Measurements from ENCODE around the gene DMBX1. TPM values are rescaled to one million over a fixed set of nuclear protein-coding genes. Genes with fewer than 3 reads are reported as not detected.

The DMBX1 gene
- total and polyA plus RNA-seq, 9 of the 15 experiments (the other 6 are each of a cell fraction or from before 2014, with no cell fraction given): 0.25 to 4.3 (median 1.0) TPM

GRCh38 chr1:46506470-46507219, 17.0 kb downstream of the DMBX1 start (continued):
- TF ChIP-seq, protein P1, sequence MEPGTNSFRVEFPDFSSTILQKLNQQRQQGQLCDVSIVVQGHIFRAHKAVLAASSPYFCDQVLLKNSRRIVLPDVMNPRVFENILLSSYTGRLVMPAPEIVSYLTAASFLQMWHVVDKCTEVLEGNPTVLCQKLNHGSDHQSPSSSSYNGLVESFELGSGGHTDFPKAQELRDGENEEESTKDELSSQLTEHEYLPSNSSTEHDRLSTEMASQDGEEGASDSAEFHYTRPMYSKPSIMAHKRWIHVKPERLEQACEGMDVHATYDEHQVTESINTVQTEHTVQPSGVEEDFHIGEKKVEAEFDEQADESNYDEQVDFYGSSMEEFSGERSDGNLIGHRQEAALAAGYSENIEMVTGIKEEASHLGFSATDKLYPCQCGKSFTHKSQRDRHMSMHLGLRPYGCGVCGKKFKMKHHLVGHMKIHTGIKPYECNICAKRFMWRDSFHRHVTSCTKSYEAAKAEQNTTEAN (CRISPR knock-in tag; IDR thresholded peaks at IDR 0.05): no peak
- TF ChIP-seq LEF1 (IDR thresholded peaks at IDR 0.05) (0 out of 2 replicates have a peak, but pooled peaks have one; percentile 27), ZNF592 (IDR thresholded peaks at IDR 0.05) (0 out of 2 replicates have a peak, but pooled peaks have one; percentile 39), ZNF274 (IDR thresholded peaks at IDR 0.05; ENCODE audit: borderline replicate concordance, low read depth, low read length) (no peak), ZNF384 (IDR thresholded peaks at IDR 0.05; ENCODE audit: low read depth, low read length) (no peak), MAX (CRISPR knock-in tag; IDR thresholded peaks at IDR 0.05) (peak; percentile 22; the same call in 1 of the 2 replicates), TEAD1 (CRISPR knock-in tag; IDR thresholded peaks at IDR 0.05) (no peak), ZBTB33 (CRISPR knock-in tag; IDR thresholded peaks at IDR 0.05) (peak; percentile 92), ZNF444 (CRISPR knock-in tag; IDR thresholded peaks at IDR 0.05) (no peak), KDM1A (IDR thresholded peaks at IDR 0.05) (peak; percentile 88), VEZF1 (CRISPR knock-in tag; IDR thresholded peaks at IDR 0.05) (peak; percentile 54), ESRRA (IDR thresholded peaks at IDR 0.05; ENCODE audit: borderline replicate concordance, low read depth) (peak; percentile 69; the same call in 1 of the 2 replicates), CXXC5 (CRISPR knock-in tag; IDR thresholded peaks at IDR 0.05) (0 out of 2 replicates have a peak, but pooled peaks have one; percentile 7), ZNF586 (CRISPR knock-in tag; conservative IDR thresholded peaks at IDR 0.05) (no peak), ELF4 (CRISPR knock-in tag; IDR thresholded peaks at IDR 0.05) (no peak), HEY1 (CRISPR knock-in tag; IDR thresholded peaks at IDR 0.05; ENCODE audit: borderline replicate concordance) (no peak)
- TF ChIP-seq, protein P2, sequence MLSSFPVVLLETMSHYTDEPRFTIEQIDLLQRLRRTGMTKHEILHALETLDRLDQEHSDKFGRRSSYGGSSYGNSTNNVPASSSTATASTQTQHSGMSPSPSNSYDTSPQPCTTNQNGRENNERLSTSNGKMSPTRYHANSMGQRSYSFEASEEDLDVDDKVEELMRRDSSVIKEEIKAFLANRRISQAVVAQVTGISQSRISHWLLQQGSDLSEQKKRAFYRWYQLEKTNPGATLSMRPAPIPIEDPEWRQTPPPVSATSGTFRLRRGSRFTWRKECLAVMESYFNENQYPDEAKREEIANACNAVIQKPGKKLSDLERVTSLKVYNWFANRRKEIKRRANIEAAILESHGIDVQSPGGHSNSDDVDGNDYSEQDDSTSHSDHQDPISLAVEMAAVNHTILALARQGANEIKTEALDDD (IDR thresholded peaks at IDR 0.05): peak; percentile 51; the same call in 1 of the 2 replicates
